Midbrain (tissue), 1 donor: ENCODE measurements around the gene ZC3H12C.
A peak's percentile ranks its signal among the peaks of the same experiment; 100 is the strongest.

Experiments
- DNase-seq: peaks from one replicate; lab custom pipeline; 2025; lab: John Stamatoyannopoulos, UW

The ZC3H12C gene

DNA sequence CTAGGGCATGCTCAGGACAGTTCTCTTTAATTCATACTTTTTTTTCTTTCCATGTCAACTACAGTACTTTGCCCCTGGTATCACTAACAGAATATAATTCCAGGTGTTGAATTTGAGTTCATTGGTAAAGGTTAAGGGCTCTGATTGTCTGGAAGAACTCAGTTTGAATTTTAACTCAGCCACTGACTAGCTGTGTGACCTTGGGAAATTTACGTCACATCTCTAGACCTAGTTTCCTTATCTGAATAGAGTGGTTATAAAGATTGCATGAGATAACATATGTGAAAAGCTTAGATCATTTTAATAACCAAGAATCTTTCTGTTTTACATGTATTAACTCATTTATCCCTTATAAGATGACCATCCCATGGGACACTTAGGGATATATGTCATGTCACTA lies 15.8 kb upstream of the ZC3H12C start:
- DNase-seq, result no peak

DNA sequence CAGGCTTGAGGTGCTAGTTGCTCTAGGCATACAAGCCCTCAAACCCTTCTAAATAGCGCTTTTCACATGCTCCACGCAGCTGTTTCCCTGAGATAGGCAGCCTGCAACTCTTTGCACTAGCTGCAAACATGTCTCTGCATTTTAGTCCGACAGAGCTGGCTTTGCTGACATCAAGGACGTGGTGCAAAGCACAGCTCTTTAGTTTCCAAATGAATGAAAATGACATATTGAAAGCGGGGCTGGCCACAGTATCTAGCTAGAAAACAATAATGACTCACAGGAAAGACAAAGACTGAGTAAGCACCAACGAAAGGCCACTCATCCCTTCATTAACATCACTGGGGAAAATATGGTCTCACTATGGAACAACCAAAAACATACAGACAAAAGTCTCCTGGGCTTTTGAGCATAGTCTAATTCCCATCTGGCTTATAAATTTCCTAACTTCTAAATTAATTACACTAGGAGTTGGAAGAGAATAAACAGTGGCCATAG lies 15.3 kb upstream of the ZC3H12C start:
- no peak for DNase-seq

DNA sequence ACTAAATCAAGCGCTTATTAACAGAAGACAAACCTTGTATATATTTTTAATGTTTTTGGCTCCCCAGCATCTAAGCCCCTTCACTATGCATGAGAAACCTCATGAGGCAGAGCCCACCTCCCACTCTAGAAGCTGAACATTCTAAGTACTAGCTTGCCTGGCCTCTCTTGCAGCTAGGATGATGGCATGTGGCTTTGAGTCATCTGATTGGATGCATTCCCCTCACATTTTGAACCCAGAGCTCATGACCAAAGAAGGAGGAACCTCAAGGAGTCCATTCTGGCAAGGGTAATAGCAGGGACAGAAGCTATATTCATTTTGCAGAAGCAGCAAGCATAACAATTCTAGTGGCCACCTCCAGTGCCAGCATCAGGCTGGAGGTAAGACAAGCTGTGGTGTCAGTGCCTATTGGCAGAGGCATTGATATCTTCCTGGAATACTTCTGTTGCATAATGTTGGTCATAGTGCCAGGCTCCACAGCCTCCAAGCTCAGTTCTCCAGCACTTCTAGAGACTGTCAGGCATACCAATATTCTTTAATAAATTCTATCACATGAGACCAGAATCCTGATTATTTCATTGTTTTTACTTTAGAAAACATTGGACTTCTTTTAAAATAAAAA lies 14.2 kb upstream of the ZC3H12C start:
- no peak for DNase-seq

DNA sequence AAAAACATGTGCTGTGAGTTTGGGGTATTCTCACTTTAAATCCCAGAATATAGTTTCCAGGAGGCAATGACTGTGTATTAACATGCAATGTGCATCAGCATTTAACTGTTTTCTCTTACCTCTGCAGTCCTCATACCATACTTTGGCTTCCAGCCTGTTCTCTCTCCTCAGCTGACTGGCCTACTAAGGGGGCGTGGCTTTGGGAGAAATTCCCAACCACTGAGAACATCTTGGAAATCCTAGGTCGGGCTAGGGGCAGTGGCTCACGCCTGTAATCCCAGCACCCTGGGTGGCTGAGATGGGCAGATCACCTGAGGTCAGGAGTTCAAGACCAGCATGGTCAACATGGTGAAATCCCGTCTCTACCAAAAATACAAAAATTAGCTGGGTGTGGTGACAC lies 13.5 kb upstream of the ZC3H12C start:
- no peak for DNase-seq

DNA sequence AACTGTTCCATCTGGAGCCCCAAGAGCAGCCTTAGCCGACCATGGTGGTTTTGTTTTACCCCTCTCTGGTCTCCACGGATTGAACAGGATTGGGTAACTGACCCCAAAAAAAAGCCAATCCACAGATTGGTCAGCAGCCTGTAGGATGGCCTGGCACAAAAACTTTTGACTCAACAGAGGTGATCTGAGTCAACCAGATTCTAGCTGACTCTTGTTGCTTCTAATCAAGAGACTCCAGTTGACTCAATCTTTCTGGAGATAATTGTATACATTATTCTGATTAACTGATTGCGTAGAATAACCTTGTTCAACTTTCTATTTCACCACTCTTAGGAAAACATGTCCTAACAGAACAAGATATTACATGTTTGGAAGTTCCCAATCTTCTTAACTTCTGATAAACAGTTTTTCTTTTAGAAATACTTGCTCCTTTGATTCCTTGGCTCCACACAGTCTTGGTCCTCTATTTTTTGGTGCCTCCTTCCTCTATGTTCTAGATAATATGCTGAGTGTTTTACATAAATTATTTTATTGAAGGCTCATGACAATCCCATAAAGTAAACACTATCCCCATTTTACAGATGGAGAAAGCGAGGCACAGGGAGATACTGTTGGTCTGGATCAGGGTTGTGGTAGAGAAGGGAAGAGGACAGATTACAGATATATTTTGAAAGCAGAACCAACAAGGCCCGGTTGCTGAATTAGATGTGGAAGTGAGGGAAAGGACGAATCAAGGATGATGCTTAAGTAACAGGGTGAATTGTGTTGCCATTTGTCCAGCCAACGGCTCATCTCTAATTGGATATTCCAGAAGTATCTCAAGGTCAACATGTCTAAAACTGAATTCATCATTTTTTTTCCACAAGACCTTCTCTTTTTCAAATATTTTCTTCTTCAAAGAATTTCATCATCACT lies 11.5 kb upstream of the ZC3H12C start:
- no peak for DNase-seq

DNA sequence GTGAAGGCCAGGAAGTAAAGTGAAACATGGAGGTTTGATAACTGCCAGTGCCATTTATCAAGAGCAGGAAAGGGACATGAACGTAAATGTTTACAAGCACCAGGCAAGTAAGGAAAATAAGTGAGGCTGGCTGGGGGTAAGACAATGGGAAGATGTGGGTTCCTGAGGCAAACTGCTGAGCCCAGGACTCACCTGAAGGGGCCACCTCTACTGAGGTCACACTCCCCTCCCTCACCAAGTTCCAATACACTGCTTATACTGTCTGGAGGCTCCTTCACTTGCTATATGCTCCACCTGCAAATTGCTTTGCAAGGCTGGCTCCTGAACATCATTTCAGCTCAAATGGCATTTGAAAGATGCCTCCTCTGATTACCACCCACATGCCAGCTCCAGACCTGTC lies 10.3 kb upstream of the ZC3H12C start:
- no peak for DNase-seq

DNA sequence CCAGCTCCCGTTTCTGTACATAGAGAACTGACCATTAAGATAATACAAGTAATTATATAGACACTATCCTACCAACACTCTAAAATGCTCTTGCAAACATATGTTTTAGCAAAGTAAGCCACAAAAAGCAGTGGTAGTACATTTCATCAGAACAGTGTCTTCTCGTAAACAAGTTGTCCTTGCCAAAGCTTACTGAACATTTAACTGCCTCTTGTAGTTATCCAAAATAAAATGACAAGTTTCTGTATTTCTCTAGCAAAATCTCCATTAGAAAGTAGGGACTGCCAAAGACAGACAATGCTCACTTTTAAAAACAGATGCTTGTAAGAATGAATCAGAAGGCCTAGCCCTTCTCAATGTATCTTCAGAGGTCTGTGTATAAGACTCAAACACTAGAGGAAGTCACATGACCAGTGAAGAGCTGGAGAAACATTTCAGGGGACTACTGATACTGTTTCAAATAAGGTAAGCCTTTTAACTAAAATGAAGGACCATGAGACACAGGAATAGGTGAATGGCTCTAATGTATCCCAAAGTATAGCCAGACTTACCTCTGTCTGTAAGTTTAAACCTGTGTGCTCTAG lies 7.8 kb upstream of the ZC3H12C start:
- DNase-seq, result no peak

DNA sequence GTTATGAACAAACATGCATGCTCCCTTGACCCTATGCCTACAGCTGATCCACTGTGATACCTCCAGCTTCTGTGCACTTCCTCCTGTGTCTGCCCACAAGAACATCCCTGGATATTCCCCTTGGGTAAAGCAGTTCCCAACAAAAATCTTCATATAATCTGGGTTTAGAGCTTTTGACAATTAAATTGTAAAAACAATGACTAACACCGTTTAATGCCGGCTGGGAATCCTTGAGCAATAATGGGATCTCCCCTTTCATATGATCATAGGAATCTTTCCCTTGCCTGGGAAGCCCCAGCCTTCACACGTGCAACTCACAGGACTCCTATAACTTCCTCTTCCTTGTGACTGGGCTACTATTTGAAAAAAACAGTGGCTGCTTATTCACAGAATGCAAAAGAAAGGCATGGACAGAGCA lies 6.3 kb upstream of the ZC3H12C start:
- DNase-seq, result no peak

DNA sequence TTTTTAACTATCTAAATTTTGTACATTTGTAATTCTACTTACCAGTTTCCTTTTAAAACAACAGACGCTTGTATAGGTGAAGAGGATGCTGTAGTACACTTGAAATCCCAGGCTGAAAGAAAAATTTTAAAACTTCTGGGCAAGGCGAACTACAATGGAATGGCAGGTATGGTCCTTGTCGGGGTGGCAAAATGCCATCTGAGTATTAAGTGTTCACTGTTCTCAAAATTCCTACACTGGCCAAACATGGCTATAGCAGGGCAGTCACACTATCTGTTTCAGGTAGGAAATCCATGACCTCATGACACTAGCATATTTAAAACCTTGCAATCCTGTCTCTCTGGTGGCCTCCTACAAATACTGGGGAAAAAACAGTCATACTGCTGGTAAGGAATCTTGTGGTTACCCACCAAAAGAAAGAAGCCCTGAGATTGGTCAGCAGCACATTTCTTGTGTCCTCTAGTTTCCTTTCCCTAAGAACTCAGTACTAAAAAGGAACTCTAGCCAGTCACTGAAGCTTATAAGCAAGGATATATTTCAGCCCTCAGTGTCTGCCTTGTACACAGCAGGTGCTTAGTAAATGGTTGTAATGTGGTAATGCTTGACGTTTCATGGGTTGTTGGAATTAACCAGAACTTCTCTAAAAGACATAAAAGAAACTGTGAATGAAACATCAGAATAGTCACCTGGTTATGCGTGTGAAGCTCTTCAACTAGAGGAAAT lies 5.2 kb upstream of the ZC3H12C start:
- DNase-seq, result no peak

DNA sequence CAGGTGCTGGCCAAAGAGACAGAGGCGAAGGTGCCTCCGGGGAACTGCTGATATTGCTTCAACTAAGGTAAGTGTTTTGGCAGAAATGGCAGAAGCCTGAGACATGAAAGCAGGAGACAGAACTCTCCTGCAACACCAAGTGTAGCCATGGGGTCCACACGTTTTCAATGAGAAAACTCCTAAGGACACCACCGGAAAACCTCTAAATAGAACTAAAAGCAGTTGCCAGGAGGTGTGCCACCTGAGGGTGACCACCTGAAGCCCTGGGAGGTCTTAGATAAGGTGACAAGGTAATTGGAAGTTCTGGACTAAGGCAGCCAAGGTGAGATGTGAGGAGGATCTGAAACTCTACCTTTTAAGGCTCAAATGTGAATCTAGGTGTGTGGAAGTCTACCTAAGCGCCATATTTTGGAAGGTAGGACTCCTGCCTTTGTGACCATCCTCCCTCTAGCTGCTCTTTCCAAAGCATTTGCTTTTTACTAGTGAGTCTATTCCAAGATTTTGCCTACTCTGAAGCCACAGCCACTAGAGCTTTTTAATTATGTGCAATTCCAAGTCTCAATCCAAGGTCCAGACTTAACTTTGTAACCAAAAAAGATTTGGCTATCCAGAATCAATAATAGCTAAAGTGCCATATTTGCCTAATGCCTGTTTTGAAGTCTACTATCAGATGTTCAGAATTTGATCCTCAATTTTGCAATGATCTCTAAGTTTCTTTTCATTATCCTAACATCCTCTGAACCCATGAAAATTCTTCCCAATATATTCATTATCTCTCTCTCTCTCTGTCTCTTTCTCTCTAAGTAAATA lies 4.5 kb upstream of the ZC3H12C start:
- no peak for DNase-seq

DNA sequence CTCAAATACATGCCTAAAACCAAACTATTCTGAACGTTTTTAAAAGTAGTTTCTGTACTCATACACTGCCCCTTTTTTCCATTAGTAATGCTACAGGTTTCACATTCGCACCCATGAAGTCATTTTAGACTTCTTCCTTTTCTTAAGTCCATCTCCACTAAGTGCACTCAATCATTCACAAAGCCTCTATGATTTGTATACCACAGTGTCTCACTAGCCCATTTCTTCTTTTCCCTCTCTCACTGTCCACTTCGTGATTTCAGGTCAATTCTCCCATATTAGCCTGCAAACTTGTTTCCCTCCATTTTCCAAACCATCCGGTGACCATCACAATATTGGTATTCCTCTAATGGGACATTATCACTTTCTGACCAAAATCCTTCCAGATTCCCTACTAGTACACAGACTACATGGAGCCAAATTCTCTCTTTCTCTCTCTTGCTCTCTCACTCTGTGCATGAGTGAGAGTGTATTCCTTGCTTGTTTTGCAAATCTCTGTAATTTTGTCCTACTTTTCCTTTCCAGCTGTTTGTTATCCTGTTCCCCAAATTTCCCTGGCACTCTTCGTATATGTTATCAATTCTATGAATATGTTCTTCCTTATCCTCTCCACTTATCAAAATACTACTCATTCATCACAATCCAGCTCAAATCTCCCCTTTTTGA lies 3.4 kb upstream of the ZC3H12C start:
- DNase-seq, result no peak

DNA sequence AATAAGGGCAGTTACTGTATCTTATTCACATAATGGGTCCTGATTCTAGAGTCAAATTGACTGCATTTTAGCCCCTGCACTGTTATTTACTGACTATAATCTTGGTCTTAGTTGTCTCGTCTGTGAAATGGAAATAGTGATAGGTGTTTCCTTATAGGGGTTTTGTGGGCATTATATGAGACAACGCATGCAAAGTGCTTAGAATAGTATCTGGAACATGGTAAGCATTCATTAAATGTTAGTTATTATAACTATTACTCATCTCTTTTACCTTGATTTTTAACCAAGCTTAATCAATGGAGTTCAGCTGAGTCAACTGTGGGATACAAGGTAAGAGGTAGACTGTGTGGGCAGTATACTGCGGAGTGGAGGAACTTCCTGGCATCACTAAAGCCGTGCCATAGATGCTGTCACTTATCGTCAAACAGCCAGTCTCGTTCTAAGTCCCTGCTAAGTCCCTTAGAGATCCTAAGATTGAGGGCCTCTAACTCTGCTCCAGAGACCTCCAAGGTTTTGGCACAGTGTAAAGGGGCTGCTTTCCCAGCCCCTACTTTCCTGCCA lies 2.6 kb upstream of the ZC3H12C start:
- DNase-seq, result no peak

DNA sequence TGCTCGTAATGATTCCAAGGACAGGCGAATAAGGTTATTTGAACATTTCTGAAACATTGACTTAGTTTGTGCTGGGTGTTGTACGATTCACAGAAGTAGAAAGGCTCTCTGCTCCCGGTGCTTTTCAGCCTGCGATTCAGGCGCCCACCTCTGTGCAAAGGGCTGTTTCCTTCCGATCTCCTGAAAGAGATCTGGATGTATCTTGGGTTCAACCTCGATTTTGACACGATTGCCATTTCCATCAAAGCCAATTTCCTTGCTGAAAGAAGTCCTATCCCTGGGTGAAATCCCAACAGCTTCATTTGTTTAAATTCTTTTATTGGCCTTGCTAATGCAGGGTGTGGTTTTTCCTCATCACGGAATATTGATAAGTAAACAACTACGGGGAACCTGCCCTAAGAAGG lies 1.1 kb upstream of the ZC3H12C start:
- peak; percentile 55 for DNase-seq

DNA sequence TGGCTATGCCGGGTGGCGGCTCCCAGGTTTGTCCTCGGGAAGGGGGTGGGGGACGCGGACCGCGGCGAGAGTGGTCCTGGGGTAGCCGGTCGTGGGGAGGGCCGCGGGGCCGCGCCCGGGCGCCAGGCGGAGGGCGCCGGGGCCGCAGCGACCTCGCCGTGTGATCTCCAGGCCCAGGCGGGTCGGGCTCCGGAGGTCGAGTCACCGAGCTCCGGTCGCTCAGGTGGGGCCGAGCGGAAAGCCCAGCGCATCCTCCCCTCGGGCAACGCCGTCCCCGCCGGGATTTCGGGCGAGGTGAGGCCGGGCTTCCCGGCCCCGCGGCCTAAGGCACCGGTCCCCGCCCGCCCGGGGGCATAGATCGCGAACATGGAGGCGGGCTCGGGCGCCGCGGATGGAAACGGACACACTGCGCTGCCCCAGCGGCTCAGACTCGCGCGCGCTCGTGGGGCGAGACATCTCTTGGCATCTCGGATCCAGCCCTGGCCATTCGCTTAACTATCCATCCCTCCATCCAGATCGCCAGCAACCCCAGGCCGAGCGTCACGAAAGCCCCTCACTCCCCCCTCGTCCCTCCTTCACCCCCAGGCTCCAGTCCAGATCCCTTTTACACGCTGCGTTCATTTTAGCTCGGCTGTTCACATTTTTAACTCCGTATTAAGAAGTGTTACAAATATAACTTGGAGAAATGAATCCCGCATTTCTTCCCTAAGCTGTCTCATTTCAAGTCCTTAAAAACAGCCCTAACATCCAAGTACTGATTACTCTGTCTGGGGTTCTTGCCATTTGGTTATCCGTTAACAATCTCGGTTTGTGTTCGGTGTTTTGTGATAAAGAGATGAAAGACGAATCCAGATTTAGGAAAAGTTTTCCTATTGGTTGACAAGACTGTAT lies 460 bp downstream of the ZC3H12C start:
- peak; percentile 83 for DNase-seq

DNA sequence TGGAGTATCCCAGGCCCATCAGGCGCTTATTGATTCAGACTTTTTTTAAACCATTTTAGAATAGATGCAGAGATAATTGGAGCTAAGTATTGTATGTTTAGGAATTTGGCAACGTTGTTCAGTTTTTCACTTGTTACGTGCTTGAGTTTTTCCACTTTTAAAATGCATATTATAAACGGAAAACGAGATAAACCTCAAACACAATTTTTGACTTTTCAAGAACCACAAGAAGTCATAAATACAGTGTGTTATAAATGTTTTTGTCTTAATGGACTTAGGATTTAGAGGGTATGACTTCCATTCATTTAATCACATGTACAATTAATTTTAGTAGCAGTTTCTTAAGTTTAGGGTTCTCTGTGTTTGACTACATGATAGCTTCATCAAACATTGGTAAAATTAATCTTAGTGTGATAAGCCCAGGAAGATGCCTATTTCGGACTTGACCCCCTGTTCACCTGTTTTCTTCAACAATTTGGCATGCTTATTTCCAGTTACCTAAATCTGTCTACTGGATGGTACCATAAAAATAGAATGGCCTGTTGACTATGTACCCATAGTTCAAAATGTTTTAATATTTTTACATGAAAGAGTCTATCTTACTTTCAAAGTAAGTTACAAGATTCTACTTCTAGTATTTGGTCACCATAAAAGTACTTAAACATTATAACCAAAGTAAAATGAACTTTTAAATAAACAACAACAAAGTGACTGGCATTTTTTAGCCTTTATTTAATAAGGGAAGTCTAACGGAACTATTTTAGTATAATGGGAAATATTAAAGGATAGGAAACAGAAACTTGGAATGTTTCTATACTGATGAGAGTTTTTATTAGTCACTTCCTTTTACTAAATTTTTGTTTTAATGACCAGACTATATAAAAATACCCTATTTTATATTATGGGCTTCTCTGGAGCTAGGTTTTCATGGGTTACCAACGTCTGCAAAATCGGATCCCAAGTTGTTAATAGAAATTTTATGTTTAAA lies 1.4 kb downstream of the ZC3H12C start:
- no peak for DNase-seq

DNA sequence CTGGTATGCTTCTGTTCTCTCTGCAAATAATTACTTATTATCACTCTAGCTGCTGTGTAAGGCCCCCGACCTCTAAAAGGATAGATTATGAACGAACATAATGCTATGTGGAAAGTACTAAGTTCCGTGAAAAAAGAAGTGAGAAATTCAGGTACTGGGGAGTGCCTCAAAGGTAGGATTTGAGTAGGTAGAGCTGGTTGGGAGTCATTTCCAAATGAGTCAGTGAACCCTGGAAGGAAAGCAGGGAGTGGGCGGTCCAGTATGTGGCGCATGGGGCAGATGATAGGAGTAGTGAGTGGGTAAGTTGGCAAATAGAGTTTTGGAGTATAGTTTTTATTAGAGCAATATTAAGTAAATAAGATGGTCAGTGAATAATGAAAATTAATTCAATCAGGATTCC lies 2.4 kb downstream of the ZC3H12C start:
- no peak for DNase-seq

DNA sequence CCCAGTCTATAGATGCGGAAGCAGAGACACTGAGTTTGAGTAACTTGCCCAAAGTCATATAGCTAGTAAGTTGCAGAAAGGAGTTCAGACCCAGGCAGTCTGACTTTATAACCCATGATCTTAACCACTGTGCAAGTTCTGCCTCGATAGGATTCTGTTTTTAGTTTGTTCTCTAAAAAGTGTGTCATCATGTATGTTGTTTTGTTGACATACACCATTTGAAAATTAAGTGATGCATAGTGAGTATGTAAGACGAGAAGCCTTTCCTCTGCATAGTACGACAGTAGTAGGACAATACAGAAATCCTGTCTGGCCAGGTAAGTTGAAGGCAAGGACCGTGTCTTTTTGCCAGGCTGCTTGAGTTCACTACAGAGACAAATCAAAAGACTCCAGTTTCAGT lies 3.3 kb downstream of the ZC3H12C start:
- DNase-seq, result no peak

DNA sequence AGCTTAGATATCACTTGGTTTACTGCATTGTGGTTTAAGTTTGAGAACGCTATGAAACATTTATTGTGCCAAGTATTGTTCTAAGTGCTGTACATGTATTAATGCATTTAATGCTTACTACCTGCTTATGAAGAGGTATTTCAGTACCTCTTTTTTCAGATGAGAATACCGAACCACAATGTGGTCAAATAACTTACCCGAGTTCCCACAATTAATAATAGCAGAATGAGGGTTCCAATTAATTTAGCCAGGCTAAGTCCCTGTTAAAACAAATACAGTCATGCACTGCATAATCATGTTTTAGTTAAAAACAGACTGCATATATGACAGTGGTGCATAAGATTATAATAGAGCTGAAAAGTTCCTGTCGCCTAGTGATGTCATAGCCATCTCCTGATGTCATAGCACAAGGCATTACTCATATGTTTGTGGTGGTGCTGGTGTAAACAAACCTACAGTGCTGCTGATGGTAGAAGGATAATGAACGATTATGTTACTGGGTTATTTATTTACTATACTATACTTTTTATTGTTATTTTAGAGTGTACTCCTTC lies 4.3 kb downstream of the ZC3H12C start:
- no peak for DNase-seq
